A673 (cell line): Measurements from ENCODE around the gene MAN1C1. TPM values are rescaled to one million over a fixed set of nuclear protein-coding genes. Genes with fewer than 3 reads are reported as not detected.
A peak's percentile ranks its signal among the peaks of the same experiment; 100 is the strongest.

Experiments used
- BruUV-seq: library from RNA; stranded (reverse); fragments of 400-500 nt; replicated peaks from 2 replicates; lab custom pipeline; 2021; lab: Mats Ljungman, UMichigan
- CTCF ChIA-PET: fragments of 300-600 bp; sonication (Branson Sonifier 250); formaldehyde crosslinking; loops from one replicate; lab custom pipeline; 2022; ENCODE audit warnings: antibody characterized with exemption; lab: Charles Lee
- POLR2A ChIA-PET: fragments of 300-600 bp; sonication (Branson Sonifier 250); formaldehyde crosslinking; loops from one replicate; lab custom pipeline; 2022; ENCODE audit warnings: antibody characterized with exemption; ENCODE audit not compliant: low non-redundant PET; lab: Charles Lee
- DNase-seq: peaks from one replicate; pipeline ENCODE4 v3.0.0-alpha.2; 2015; ENCODE audit warnings: low spot score
- H3K27ac ChIP-seq: fragments of 200-600 bp; sonication (generic); 2 replicates; pipeline ENCODE4 v1.5.1; 2016; ENCODE audit warnings: mixed run types, low read depth, mild to moderate bottlenecking, mixed read lengths, antibody characterized with exemption, low read length; ENCODE audit not compliant: poor library complexity, severe bottlenecking
- H3K27me3 ChIP-seq: fragments of 200-600 bp; sonication (generic); replicated peaks from 2 replicates; pipeline ENCODE4 v1.6.1; 2017; ENCODE audit warnings: mixed run types, low read depth, mild to moderate bottlenecking, mixed read lengths, antibody characterized with exemption, low read length; ENCODE audit not compliant: insufficient read depth, poor library complexity
- H3K36me3 ChIP-seq: fragments of 200-600 bp; sonication (generic); 2 replicates; pipeline ENCODE4 v1.6.1; 2016; ENCODE audit warnings: mixed run types, mild to moderate bottlenecking, mixed read lengths, antibody characterized with exemption, low read length; ENCODE audit not compliant: insufficient read depth, poor library complexity, severe bottlenecking
- H3K4me1 ChIP-seq: fragments of 200-600 bp; sonication (generic); 2 replicates; pipeline ENCODE4 v1.6.1; 2017; ENCODE audit warnings: mixed run types, mild to moderate bottlenecking, mixed read lengths, antibody characterized with exemption, low read length; ENCODE audit not compliant: insufficient read depth, poor library complexity, severe bottlenecking
- H3K4me3 ChIP-seq: fragments of 200-600 bp; sonication (generic); 2 replicates; pipeline ENCODE4 v1.5.1; 2016; ENCODE audit warnings: low read depth, mixed run types, mild to moderate bottlenecking, mixed read lengths, low read length; ENCODE audit not compliant: poor library complexity, severe bottlenecking
- H3K9me3 ChIP-seq: fragments of 200-600 bp; sonication (generic); 2 replicates; pipeline ENCODE4 v1.6.1; 2016; ENCODE audit warnings: mixed run types, low read depth, mild to moderate bottlenecking, mixed read lengths, antibody characterized with exemption, low read length; ENCODE audit not compliant: poor library complexity, severe bottlenecking
- CTCF ChIP-seq: fragments of 300-800, 200-600 bp; sonication (generic); conservative IDR thresholded peaks from 2 replicates; pipeline ENCODE4 v1.5.1; 2017; ENCODE audit warnings: low read depth, mild to moderate bottlenecking, antibody characterized with exemption, low read length, moderate library complexity, mixed read lengths
- EZH2 ChIP-seq: fragments of 200-600 bp; sonication (generic); IDR thresholded peaks from 2 replicates; pipeline ENCODE4 v1.6.1; 2017; ENCODE audit warnings: borderline replicate concordance, low read depth, mild to moderate bottlenecking, mixed read lengths, antibody characterized with exemption, low read length; ENCODE audit not compliant: poor library complexity, severe bottlenecking
- intact Hi-C: fragments of 100-400 bp; cut with micrococcal nuclease; formaldehyde crosslinking; loops from one replicate; pipeline ENCODE4 v1.10.0; 2022; ENCODE audit not compliant: unreplicated experiment
- total RNA-seq: library from RNA; stranded (reverse); gene quantifications from 2 replicates; pipeline ENCODE4 v1.2.3, GENCODE V29; 2021

Gene MAN1C1
- total RNA-seq, 1 experiment from 2014 or later = 0.21 TPM

GRCh38 chr1:25676488-25676887, 59.9 kb downstream of the MAN1C1 start:
- Histone ChIP-seq H3K36me3 (no peaks in the 10 kb centered on the region), H3K4me1 (peaks cover 25% of the 10 kb centered on the region), H3K27me3 (peaks cover under 1% of the 10 kb centered on the region), H3K27ac (no peak overlapping the region), H3K9me3 (no peaks in the 10 kb centered on the region), H3K4me3 (no peak overlapping the region)
- intact Hi-C loops = no loop called here
- no TSS peak for BruUV-seq
- CTCF ChIA-PET = no interaction called here
- POLR2A ChIA-PET = interaction anchor here (0.6 kb wide), 1 partner anchor 69 kb away, joined by 9 read pairs; no protein-coding TSS in a partner anchor
- DNase-seq = peak; percentile 74
- no peak for TF ChIP-seq CTCF
- TF ChIP-seq EZH2 = no peak

- no peak for DNase-seq
- no TSS peak for BruUV-seq
- Histone ChIP-seq H3K9me3 (no peaks in the 10 kb centered on the region), H3K36me3 (no peaks in the 10 kb centered on the region), H3K4me1 (peaks cover 25% of the 10 kb centered on the region), H3K4me3 (no peak overlapping the region), H3K27me3 (peaks cover 6% of the 10 kb centered on the region), H3K27ac (no peak overlapping the region)
- intact Hi-C loops = no loop called here
- POLR2A ChIA-PET = no interaction called here
- TF ChIP-seq CTCF (no peak), EZH2 (no peak)
- CTCF ChIA-PET = no interaction called here
These were observed 60.7 kb downstream of the MAN1C1 start for GRCh38 chr1:25677193-25677773.

- intact Hi-C loops = no loop called here
- no peak for DNase-seq
- Histone ChIP-seq H3K9me3 (no peaks in the 10 kb centered on the region), H3K27me3 (peaks cover 6% of the 10 kb centered on the region), H3K4me1 (peaks cover 25% of the 10 kb centered on the region), H3K27ac (no peak overlapping the region), H3K36me3 (no peaks in the 10 kb centered on the region), H3K4me3 (no peak overlapping the region)
- ChIA-PET POLR2A (no interaction called here), CTCF (no interaction called here)
- TF ChIP-seq CTCF (no peak), EZH2 (no peak)
- no TSS peak for BruUV-seq
These were observed 62.6 kb downstream of the MAN1C1 start for GRCh38 chr1:25679171-25679570.
